Measurements from ENCODE around the gene MTHFD1.
A peak's percentile ranks its signal among the peaks of the same experiment; 100 is the strongest.
"Not testable (repeated sequence)": the region's sequence is repeated elsewhere in the genome, so short reads cannot be mapped to it uniquely, and the experiment has no call there.

Gene MTHFD1

GRCh38 chr14:64387782-64388532 is at the start of gene MTHFD1:
Gene MTHFD1 (plus strand): TSS chr14:64388353. CDS start chr14:64388428, 75 bp downstream.
- peak; percentile 100 for DNase-seq (ENCODE audit: low spot score)

GRCh38 chr14:64338616-64339316 is 49.4 kb upstream of the MTHFD1 start:
- peak; percentile 97 for DNase-seq (ENCODE audit: low spot score)

GRCh38 chr14:64340560-64341196 is 47.5 kb upstream of the MTHFD1 start:
- DNase-seq (ENCODE audit: low spot score) = no peak

- no peak for DNase-seq (ENCODE audit: low spot score)
Measured at GRCh38 chr14:64347748-64348147, 40.4 kb upstream of the MTHFD1 start.

GRCh38 chr14:64349741-64350490 is 38.2 kb upstream of the MTHFD1 start:
- DNase-seq (ENCODE audit: low spot score) = no peak

GRCh38 chr14:64363265-64363846 is 24.8 kb upstream of the MTHFD1 start:
- no peak for DNase-seq (ENCODE audit: low spot score)

GRCh38 chr14:64364907-64365306 is 23.2 kb upstream of the MTHFD1 start:
- no peak for DNase-seq (ENCODE audit: low spot score)

- not testable (repeated sequence) for DNase-seq (ENCODE audit: low spot score)
Measured at GRCh38 chr14:64365358-64365889, 22.7 kb upstream of the MTHFD1 start.

- DNase-seq (ENCODE audit: low spot score) = no peak
Measured at GRCh38 chr14:64369201-64369600, 19.0 kb upstream of the MTHFD1 start.

- peak; percentile 21 for DNase-seq (ENCODE audit: low spot score)
Measured at GRCh38 chr14:64387232-64387781, 846 bp upstream of the MTHFD1 start.

GRCh38 chr14:64388533-64389285 is 556 bp downstream of the MTHFD1 start:
- no peak for DNase-seq (ENCODE audit: low spot score)

- DNase-seq (ENCODE audit: low spot score) = no peak
Measured at GRCh38 chr14:64391113-64391725, 3.1 kb downstream of the MTHFD1 start.

GRCh38 chr14:64391986-64392385 is 3.8 kb downstream of the MTHFD1 start:
- no peak for DNase-seq (ENCODE audit: low spot score)

GRCh38 chr14:64393189-64393726 is 5.1 kb downstream of the MTHFD1 start:
- DNase-seq (ENCODE audit: low spot score) = not testable (repeated sequence)

GRCh38 chr14:64394423-64394822 is 6.3 kb downstream of the MTHFD1 start:
- no peak for DNase-seq (ENCODE audit: low spot score)

- DNase-seq (ENCODE audit: low spot score) = no peak
Measured at GRCh38 chr14:64394977-64395633, 7.0 kb downstream of the MTHFD1 start.

- DNase-seq (ENCODE audit: low spot score) = peak; percentile 18
Measured at GRCh38 chr14:64400829-64401459, 12.8 kb downstream of the MTHFD1 start.

GRCh38 chr14:64401949-64402348 is 13.8 kb downstream of the MTHFD1 start:
- DNase-seq (ENCODE audit: low spot score) = no peak

- no peak for DNase-seq (ENCODE audit: low spot score)
Measured at GRCh38 chr14:64405295-64405694, 17.1 kb downstream of the MTHFD1 start.

All from pons (tissue), 1 donor.